Non-pigmented ciliary epithelial cell (primary cell): ENCODE data around the gene CYB561D2.

ENCODE experiments used
- DNase-seq: peaks from one replicate; pipeline ENCODE4 v3.0.0-alpha.2; 2010; ENCODE audit warnings: low read depth

Gene CYB561D2

DNA sequence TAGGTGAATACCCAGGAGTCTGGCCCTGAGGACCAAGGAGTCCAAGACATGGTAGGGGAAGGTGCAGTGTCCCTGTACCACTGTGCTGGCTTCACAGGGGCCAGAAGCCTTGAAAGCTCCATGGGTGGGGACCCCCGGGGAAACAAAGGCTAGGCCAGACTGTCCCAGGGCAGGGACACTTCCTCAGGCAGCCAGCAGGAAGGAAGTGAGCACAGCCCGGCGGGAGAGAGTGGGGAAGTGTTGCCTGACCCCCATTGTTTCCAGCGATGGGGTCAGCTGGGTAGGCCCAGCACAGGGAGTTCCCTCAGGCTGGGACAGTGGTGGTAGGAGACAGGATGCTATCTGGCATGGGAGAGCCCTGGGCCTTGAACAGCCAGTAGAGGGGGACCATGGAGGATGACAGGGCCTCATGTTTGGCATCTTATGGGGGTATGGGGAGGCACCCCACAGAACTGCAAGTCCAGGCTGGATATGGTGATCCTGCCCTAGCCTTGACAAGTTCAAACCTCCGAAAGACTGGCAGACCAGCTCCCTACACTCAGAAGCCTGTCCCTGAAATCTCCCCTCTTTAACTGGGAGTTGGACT is 27.0 kb upstream of the CYB561D2 start:
- no peak for DNase-seq

DNA sequence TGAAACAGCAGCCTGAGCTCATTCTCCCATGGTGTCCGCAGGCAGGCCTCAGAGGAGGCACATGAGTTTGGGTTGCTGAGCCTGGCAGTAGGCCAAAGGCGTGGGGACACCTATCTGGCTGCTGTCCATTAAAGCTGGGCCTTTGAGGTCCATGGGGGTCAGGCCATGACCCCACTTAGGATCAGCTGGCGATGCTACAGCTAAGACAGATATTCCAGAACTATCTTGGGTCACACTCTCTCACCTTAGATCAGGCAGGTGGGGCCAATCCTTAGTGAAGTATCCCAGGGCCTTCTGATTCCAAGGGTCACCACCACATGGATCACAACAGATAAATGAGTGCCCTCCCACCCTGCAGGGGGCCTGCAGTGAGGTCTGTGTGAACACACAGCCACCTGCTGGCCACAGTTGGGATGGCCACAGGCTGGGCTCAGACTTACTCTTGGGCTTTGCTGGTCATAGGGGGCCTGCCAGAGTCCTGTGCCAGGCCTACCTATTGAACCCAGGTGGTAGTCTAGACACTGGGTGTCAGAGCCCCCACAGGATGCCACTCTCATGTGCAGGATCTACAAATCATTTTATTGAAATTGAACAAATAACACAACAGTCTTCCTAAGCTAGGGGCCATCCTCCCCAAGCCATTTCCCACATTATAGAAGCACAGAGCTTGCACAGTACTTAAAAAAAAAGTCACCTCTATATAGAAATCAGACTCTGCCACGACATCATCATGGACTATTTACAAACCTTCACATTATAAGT is 26.1 kb upstream of the CYB561D2 start:
- no peak for DNase-seq

DNA sequence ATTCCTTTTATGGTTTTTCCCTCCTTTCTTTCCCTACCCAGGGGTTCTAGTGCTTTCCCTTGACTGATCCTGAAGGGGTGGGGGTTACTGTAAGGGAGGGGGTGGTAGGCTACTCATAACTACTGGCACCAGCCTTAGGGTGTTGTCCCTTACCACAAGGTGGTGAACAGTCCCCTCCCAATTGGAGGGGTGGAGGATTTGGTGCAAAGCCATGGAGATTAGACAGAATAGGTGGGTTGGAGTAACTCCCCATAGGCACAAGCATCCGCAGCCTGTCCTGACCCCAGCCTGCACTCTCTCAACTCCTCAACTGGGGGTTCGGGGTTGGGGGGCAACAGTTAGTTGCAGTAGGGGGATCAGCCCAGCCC is 25.6 kb upstream of the CYB561D2 start:
- no peak for DNase-seq

DNA sequence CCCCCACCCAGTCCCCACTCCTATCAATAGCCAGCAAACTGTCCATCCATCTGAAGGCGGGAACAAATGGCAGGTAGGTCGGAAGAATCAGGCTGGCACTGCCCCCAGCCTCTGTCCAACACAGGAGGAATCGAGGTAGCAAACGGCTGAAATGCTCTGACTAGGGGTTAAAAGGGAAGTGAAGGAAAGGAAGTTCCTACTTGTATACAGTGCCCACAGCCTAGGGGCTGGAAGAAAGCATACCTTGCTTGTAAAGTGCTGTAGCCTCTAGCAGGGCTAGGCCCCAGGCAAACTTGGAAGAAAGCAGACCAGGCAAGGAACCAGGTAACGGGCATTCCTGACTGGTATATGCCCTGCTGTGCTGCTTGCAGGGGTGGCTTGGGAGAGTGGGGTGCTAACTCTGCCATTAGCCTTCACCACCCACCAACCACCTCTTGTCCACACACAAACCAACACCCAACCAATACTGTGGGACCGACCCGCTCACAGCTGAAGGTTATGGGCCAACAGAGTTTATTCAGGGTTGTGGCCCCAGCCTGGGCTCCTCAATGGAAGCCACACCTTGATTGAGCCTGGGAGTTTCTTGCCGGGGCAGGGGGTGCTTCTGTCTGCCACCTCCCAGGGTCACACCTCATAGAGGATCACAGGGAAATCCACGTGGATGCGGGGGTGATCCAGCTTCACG is 25.0 kb upstream of the CYB561D2 start:
- no peak for DNase-seq

DNA sequence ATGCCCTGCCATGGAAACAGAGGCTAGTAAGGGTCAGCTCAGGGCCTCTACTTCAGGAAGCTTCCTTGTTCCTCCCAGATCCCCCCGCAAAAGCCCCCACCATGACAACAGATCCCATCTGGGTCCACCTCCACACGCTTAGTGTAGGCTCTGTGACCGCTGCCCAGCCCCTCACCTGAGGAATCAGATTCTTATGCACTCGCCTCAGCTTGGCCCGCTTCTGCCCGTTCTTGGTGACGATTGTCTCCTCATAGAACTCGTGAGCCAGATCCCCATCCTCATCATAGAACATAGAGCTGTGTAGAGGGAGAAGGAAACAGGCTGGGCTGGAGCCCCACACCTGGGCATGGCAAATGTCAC is 24.5 kb upstream of the CYB561D2 start:
- no peak for DNase-seq

DNA sequence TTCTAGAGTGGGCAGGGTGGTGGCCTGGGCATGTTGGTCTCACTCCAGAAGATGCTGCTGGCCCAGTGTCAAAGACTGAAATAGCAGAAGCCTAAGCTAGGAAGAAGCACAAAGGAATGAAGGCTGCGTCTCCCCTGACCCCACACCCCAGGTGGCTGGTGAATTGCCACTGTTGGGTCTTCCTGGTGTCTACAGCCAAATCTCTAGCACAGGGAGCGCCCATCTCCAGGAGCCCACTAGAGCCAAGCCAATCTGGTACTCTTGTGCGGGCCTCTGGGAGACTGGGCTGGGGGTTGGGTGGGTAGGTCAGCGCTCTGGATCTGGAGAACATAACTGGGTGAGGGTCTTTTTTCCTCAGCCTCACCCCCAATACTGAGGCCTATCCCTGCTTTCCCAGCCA is 23.5 kb upstream of the CYB561D2 start:
- DNase-seq: no peak

DNA sequence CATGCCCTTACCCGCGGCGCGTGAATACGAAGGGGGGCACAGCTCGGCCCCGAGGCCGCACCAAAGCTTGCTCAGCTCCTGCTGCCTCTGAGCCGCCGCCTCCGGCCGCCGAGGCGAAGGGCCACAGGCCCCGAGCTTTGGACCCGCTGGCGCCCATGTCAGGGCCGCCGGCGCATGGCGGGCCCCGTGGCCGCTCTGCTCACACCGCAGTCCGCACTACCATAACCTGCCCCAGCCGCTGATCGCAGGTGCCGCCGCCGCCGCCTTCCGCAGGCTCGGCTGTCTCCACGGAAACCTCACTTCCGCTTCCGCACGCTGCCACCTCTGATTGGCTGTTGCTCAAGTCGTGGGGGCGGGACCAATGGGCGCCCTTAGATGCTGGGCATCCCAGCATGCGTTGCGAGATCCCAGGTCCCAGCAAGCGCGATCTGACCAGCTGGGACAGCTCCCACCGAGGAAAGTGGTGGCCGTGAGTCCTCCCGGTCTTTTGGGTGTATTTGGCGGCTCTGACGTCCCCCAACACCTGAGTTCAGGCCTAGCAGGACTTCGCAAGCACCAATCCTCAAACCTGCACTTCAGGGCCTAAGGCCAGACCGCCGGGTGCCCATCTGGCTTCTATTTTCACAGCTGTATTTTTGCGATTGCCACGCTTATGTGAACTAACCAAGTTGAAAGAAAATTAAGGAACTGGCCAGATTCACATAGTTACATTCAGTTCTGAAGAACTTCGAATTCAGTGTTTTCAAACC is 22.5 kb upstream of the CYB561D2 start, which contains the start of gene TUSC2:
TUSC2 (minus strand) TSS at position 281 of the 749 bp plus-strand sequence; CDS start at position 157, 124 bp downstream.
- peak; percentile 82 for DNase-seq

DNA sequence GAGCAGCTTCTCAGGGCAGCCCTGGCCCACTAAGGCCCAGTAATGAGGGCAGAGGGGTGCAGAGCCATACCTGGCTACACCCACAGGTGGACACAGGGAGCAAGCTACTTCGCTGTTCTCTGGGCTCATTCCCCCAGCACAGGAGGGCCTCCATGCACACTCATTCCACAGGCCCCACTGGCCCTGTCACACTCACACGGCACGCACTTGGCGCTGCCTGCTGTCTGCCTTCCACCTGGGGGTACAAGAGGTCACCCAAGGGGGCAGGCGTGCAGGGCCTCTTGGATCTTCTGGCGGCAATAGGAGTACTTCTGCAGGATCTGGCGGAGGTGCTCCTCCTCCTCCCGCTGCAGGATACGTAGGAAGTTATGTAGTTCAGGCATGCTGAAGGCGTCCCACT is 20.3 kb upstream of the CYB561D2 start:
- no peak for DNase-seq

DNA sequence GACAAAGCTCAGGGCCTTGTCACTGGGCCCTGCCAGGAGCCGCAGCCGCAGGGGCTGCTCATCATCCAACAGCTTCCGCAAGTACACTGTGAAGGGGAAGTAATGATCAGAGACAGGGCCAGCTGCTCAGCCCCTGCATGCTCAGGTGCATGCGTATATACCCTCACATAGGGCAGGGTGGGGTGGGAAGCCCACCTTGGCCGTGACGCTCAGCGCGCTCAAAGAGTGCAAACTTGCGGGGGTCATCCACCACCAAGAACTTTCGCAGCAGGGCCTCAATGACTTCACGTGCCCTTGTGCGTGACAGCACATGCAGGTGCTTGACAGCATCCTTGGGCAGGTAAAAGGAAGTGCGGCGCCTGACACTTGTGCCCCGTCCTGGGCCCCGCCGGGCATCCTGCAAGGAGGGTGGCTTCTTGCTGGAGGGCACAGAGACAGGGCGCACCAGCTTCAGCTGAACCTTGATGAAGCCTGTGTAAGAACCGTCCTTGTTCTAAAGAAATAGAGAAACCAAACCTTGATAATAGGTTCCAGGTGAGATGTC is 19.2 kb upstream of the CYB561D2 start:
- DNase-seq: no peak

DNA sequence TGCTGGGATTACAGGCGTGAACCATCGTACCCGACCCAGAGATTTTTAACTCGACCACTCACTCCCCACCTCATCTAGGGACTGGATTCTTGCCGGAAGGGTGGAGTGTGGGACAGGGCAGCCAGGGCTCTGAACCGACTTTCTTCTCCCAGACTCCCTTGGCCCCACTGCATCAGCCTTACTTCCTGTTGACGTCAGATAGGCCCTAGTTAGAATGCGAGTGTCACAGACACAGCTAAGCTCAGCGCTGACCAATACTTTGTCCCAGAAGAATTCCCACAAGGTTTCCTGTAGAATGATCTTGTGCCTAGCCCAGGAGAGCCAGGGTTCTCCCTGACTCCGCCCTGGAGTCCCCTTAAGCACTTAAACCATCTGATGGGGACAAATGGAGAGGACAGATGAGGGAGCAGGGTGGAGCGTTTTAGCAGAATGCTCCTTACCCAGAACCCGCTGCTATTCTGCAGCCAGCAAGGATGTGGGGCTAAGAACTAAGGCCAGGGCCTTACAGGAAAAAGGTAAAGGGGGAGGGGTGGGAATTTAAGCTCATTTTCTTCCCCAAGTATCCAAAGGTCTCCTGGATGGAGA is 16.8 kb upstream of the CYB561D2 start:
- no peak for DNase-seq

DNA sequence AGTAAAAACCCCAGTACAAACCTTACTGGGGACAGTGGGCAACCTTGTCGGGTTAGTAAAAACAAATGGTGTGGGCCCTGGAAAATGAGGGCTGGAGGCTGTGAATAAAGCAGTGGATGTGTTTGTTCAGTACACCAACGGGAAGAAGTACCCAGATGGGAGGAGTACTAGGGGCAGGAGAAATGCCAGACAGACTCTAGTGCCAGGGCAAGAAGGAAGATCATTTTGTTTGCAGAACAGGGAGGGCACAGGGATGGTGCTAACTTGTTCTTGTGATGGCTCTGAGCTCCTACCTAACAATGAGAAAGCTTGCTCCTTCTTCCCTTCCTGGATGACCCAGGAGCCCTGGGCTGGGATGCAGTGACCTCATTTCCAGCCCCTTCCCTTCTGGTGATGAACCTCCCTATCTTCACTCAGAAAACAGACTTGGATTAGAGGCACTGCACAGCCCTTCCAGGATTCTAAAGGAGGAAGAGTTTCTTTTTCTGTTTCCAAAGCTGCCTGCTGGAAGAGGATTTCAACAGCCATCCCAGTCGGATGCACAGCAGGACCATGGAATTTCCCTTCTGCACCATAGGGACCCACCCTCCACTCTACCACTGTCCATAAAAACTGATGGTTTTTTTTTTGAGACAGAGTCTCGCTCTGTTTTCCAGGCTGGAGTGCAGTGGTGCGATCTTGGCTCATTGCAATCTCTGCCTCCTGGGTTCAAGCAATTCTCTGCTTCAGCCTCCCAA is 16.2 kb upstream of the CYB561D2 start:
- DNase-seq: no peak

DNA sequence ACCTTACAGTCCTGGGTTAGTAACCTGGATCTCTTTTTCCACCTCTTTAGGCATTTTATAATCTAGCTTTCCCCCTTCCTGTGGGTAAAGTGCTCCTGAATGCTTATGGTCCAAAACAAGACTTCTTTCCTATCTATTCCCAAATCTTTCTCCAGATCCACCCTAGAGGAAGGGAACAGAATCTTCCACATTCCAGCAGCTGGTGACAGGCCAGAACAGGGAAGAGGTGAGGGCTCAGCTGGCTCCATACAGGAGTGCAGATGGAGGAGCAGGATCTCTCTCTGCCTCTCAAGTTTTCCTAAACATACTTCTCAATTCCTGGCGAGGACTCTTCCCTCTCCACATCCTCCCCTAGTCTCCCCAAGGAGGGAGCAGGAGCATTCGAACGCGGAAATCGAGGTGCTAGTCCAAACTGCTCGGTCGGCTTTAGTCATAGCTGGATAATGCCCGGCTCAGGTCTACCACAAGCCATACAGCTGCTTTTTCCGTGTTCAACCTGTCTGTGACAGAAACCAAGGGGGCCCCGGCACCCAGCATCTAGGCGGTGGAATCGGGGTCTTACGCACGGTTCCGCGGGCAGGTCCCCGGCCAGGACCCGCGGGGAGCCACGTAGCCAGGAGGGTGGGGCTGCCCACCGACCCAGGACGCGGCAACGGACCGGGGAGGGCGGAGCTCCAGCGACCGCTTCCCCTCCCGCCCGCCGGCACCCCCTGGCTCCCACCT is 14.0 kb upstream of the CYB561D2 start:
- no peak for DNase-seq

DNA sequence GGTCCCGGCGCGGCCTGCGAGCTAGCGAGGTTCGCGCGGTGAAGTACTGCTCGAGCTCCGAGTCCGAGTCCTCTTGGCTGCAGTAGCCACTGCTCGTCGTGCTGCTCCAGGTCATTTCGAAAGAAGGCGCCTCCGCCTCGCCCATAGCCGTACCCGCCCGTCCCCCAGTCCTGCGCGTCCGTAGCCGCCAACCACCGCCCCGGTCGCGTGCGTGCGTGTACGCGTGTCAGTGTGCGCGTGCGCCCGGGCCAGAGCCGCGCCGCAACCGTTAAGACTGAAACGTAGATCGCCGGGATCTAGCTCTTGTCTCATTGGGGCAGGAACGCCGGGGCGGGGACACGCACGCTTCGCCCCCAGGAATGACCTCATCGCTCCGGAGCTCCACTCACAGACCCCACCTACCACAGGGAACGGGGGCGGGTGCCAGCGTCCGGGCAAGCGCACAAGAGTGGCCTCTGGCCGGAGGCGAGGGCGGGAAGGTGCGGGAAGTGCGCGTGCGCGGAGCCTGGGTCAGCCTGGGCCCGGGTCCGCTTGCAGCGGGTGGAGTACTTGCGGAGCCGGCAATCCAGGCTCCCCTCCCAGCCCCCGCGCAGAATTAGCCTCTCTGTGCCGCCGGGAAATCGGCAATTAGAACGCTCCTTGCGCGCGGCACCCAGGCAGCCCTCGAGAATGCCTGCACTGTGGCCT is 13.3 kb upstream of the CYB561D2 start:
- DNase-seq: peak; percentile 97

DNA sequence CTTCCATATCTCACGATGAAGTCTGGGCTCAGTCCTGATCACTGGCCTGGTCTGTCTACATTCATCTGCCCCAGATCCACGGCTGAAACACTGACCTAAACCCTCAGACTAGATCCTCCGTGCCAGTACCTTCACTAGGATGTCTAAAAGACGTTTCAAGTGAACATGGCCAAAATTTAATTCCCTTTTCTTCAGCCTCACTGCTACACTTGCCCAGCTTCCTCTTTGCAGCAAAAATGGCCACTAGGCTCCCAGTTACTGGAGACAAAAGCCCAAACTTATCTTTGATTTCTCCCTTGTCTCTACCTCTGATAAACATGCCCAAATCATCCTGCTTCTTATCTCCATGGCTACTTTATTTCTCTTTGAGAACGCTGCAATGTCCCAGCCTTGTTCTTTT is 11.7 kb upstream of the CYB561D2 start:
- DNase-seq: no peak

DNA sequence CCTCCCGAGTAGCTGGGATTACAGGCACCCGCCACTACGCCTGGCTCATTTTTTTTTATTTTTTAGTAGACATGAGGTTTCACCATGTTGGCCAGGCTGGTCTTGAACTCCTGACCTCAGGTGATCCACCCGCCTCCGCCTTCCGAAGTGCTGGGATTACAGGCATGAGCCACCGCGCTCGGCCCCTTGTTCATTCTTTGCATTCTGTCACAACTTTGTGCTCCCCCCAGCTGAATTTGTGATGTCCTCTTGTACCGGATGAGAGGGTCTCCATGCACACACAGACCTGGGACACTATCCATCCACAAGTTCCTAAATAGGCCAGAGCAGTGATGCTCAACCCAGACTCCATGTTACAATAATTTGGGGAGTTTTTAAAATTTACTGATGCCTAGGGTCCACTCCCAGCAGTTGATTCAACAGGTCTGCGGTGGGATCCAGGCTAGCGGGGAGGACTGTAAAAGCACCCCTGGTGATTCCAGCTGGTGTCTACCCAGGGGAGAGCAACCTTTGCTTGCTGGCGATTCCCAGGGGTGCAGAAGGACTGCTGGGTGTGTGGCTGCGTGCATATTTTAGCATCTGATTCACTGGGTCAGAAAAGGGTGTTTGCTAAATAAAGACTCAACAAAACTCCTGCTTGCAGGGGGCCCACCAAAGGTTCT is 11.0 kb upstream of the CYB561D2 start:
- DNase-seq: no peak

DNA sequence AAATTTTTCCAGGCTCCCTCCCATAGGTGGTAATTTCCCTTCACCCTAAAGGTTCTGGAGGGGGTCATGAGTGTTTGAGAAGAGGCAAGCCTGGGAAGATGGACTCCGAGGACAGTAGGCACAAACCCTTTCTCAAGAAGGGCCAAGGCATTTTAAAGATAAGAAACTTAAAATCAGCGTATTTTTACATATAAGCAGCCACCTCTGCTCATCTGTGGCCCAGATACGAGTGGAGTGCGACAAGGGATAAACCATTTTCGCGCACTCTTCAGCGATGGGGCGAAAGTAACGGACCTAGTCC is 10.6 kb upstream of the CYB561D2 start:
- no peak for DNase-seq

DNA sequence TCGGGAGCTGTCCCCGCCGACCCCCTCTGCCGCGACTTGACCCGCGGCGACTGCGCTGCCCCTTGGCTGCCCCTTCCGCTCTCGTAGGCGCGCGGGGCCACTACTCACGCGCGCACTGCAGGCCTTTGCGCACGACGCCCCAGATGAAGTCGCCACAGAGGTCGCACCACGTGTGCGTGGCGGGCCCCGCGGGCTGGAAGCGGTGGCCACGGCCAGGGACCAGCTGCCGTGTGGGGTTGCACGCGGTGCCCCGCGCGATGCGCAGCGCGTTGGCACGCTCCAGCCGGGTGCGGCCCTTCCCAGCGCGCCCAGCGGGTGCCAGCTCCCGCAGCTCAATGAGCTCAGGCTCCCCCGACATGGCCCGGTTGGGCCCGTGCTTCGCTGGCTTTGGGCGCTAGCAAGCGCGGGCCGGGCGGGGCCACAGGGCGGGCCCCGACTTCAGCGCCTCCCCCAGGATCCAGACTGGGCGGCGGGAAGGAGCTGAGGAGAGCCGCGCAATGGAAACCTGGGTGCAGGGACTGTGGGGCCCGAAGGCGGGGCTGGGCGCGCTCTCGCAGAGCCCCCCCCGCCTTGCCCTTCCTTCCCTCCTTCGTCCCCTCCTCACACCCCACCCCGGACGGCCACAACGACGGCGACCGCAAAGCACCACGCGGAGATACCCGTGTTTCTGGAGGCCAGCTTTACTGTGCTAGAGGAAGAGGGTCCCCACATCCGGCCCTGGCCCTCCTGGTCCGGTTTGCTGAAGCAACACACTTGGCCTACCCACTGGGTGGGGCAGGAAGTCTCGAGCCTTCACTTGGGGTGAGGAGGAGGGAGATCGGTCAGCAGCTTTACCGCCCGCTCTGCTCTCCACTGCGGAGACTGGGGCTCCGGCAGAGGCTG is 10.0 kb upstream of the CYB561D2 start, which contains the start of gene RASSF1:
RASSF1 (minus strand) TSS at position 389 of the 882 bp plus-strand sequence; CDS start at position 358, 31 bp downstream.
- no peak for DNase-seq

DNA sequence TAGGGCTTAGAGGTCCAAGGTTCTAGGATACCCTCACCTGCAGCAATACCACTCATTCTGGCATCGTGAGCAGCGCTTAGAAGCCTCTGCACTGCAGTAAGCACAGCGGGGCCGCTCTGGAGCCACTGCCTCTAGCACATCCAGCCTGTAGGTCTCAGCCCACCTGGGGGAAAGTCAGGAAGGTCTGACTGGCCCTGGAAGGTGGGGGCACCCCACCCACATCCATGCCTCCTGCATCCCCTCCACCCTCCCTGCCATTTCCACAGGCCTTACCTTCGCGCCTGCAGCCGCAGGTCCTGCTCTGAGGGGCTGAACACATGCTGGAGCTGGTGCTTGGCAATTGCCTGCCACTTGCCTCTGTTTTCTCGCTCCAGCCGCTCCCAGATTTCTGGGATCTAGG is 9.1 kb upstream of the CYB561D2 start:
- DNase-seq: no peak
